ENCODE measurements around the gene FOXC2. TPM values are rescaled to one million over a fixed set of nuclear protein-coding genes. Genes with fewer than 3 reads are reported as not detected.

FOXC2 gene
- total RNA-seq, 1 donor from 2014 or later: 77.8 TPM

DNA sequence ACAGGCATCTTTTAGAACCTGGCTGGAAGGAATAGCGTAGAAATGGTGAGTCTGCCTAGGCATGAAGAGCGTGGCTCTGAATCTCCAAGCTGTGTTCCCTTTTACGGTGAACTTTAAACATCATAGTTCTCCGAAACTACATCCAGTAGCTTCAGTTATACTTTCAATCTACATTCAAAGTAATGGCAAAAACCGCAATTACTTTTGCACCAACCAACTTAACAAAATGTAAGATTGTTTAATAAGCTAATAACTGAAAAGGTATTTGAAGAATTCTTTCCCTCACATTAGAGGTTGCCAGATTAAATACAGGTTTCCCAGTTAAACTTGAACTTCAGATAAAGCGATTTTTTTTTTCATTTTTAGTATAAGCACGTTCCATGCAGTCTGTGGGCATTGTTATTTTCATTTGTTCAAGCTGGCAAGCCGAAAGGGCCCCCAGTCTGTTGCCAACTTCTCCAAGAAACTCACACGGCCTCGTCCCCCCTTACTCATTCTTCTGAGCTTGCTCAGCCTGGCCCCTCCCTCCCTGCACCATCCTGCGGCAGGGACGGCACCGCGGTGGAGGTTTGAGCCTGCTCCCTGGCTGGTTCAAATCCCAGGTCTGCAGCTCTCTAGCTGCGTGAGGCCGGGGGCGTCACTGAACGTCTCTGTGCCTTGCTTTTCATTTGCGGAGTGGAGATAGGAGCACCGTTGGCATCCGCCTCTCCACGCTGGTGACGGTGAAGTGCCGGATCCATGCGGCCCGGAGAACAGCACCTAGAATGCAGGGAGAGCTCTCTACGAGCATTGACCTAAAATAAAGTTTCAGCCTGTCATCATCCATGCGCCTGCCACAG is 8.1 kb upstream of the FOXC2 start:
- H3K27me3 Mint-ChIP-seq (ENCODE audit: low read depth): no peaks in the 10 kb centered on the region
- no peak overlapping the region for H3K4me3 Mint-ChIP-seq (ENCODE audit: unreplicated experiment)
- no peaks in the 10 kb centered on the region for H3K9me3 Mint-ChIP-seq (ENCODE audit: low read depth)

DNA sequence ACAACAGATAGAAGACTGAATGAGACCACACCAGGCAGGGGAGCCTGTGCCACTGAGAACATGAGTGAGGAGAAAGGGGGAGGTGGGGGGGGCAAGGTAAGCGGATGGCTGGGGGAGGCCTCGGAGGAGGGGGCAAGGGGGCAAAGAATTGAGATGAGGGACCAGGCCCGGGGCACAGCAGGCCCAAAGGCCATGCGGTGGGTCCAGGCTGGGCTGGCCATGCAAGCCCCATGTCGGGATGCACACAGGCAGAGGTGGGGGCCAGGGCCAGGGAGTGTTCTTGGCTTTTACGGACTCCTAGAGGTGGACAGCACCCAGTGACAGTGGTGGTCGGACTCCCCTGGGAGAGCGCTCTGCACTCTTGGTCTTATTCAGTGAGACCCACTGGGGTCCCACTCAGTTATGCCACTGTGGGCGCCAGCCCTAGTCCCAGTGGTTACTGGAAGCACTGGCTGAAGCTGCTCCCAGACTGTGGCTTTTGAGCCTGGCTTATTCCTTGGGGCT is 6.8 kb upstream of the FOXC2 start:
- Mint-ChIP-seq H3K27ac (ENCODE audit: unreplicated experiment) (no peak overlapping the region), H3K4me3 (ENCODE audit: unreplicated experiment) (no peak overlapping the region), H3K27me3 (ENCODE audit: low read depth) (no peaks in the 10 kb centered on the region), H3K36me3 (ENCODE audit: low read depth) (no peaks in the 10 kb centered on the region), H3K4me1 (ENCODE audit: low read depth) (peaks cover 30% of the 10 kb centered on the region), H3K9me3 (ENCODE audit: low read depth) (no peaks in the 10 kb centered on the region)
- TF ChIP-seq, protein P1, sequence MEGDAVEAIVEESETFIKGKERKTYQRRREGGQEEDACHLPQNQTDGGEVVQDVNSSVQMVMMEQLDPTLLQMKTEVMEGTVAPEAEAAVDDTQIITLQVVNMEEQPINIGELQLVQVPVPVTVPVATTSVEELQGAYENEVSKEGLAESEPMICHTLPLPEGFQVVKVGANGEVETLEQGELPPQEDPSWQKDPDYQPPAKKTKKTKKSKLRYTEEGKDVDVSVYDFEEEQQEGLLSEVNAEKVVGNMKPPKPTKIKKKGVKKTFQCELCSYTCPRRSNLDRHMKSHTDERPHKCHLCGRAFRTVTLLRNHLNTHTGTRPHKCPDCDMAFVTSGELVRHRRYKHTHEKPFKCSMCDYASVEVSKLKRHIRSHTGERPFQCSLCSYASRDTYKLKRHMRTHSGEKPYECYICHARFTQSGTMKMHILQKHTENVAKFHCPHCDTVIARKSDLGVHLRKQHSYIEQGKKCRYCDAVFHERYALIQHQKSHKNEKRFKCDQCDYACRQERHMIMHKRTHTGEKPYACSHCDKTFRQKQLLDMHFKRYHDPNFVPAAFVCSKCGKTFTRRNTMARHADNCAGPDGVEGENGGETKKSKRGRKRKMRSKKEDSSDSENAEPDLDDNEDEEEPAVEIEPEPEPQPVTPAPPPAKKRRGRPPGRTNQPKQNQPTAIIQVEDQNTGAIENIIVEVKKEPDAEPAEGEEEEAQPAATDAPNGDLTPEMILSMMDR (IDR thresholded peaks at IDR 0.05): no peak
- no peak for DNase-seq (ENCODE audit: low spot score)

More for the DNA sequence above, 8.1 kb upstream of the FOXC2 start:
- Mint-ChIP-seq H3K4me1 (ENCODE audit: low read depth) (peaks cover 26% of the 10 kb centered on the region), H3K36me3 (ENCODE audit: low read depth) (no peaks in the 10 kb centered on the region), H3K27ac (ENCODE audit: unreplicated experiment) (peak overlapping the region; percentile 8)
- TF ChIP-seq, protein P1 (IDR thresholded peaks at IDR 0.05): no peak
- DNase-seq (ENCODE audit: low spot score): no peak

DNA sequence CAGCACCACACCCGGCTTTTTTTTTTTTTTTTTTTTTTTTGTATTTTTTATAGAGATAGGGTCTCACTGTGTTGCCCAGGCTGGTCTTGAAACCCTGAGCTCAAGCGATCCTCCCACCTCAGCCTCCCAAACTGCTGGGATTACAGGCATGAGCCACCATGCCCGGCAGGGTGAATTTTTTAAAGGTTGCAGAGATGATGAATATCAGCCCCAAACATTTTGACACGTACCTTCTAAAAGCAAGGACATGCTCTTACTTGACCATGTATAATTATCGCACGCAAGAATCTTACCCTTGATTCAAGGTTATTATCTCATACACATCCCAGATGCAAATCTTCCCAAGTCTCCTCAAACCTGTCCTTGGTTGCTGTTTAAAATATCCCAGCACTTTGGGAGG is 4.3 kb upstream of the FOXC2 start:
- TF ChIP-seq, protein P1 (IDR thresholded peaks at IDR 0.05): no peak
- Mint-ChIP-seq H3K4me3 (ENCODE audit: unreplicated experiment) (no peak overlapping the region), H3K27ac (ENCODE audit: unreplicated experiment) (no peak overlapping the region), H3K4me1 (ENCODE audit: low read depth) (peaks cover 40% of the 10 kb centered on the region), H3K9me3 (ENCODE audit: low read depth) (no peaks in the 10 kb centered on the region), H3K27me3 (ENCODE audit: low read depth) (no peaks in the 10 kb centered on the region), H3K36me3 (ENCODE audit: low read depth) (no peaks in the 10 kb centered on the region)
- no peak for DNase-seq (ENCODE audit: low spot score)

DNA sequence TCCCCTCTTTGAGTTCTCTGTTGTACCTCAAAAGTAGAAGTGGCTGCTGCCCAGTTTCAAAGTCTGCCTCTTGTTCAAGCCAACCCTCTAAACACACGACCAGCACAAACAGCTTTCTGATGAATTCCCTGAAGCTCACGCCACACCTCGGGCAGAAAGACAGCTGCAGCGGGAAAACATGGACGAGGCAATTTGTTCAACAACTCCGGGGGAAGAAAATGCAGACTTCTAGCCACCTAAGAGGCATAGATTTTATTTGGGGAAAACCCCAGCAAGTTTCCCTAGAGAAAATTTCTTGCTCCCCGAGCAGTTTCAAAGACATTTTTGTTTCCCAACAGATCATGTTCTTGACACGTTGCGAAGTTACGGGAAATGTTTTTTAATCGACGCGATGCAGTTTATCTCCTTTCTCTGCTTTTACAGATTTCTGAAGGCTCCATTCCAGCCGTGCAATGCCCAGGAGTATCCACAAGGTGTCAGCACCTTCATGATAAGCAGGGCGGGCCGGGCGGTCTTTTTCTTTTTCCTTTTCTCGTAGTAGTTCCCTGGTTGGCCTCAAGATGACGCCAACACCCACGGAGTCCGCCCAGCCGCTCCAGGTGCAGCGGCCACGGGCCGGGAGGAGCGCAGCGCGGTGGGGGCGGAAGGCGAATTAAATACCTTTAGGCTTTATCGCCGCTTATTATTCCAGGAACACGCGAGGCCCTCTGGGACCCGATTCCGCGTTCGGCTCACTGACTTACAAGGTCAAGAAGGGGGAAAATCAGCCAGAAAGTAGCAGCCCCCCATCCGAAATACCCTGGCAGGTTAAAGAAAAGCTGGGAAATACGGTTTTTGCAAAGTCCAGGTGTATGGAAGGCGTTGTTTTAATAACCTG is 2.9 kb upstream of the FOXC2 start:
- H3K9me3 Mint-ChIP-seq (ENCODE audit: low read depth): no peaks in the 10 kb centered on the region
- TF ChIP-seq, protein P1 (IDR thresholded peaks at IDR 0.05): peak; percentile 100
- H3K27me3 Mint-ChIP-seq (ENCODE audit: low read depth): no peaks in the 10 kb centered on the region
- H3K4me3 Mint-ChIP-seq (ENCODE audit: unreplicated experiment): peak overlapping the region; percentile 74
- peak overlapping the region; percentile 98 for H3K27ac Mint-ChIP-seq (ENCODE audit: unreplicated experiment)
- no peak for DNase-seq (ENCODE audit: low spot score)
- peaks cover 38% of the 10 kb centered on the region for H3K4me1 Mint-ChIP-seq (ENCODE audit: low read depth)
- H3K36me3 Mint-ChIP-seq (ENCODE audit: low read depth): peaks cover 3% of the 10 kb centered on the region

DNA sequence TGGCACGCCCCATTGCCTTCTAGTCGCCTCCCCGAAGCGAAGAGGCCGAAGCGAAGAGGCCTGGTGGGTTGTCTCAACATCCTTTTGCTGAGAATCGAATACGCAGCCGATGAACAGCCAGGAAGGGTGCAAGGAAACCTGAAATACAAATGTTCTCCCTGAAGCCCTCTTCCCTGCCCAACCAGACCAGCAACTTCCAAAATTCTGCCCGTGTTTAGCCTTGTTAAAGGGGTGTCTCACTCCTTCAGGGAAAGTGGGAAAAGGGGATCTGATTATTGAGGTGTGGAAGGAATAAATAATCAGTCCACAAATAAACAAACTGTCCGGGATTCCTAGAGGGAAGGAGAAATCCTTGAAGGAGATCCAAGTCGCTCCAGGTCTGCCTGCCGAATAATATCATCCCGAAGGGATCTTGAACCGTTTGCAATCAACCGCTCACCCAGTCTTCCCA is 1.4 kb upstream of the FOXC2 start:
- peaks cover 35% of the 10 kb centered on the region for H3K4me1 Mint-ChIP-seq (ENCODE audit: low read depth)
- H3K9me3 Mint-ChIP-seq (ENCODE audit: low read depth): no peaks in the 10 kb centered on the region
- H3K36me3 Mint-ChIP-seq (ENCODE audit: low read depth): peaks cover 17% of the 10 kb centered on the region
- TF ChIP-seq, protein P1 (IDR thresholded peaks at IDR 0.05): no peak
- peak overlapping the region; percentile 74 for H3K4me3 Mint-ChIP-seq (ENCODE audit: unreplicated experiment)
- DNase-seq (ENCODE audit: low spot score): no peak
- peak overlapping the region; percentile 98 for H3K27ac Mint-ChIP-seq (ENCODE audit: unreplicated experiment)
- no peaks in the 10 kb centered on the region for H3K27me3 Mint-ChIP-seq (ENCODE audit: low read depth)
